Dendritic cell treated with granulocyte-macrophage colony-stimulating factor and Interleukin-4, amounts not matched to agents 40 ng/mL and 50 ng/mL, for 4 days (primary cell): ENCODE data around the gene NEFH.

ENCODE experiments used
- H3K27ac Mint-ChIP-seq: one replicate; pipeline ENCODE4 v1.8.0; 2022; ENCODE audit warnings: mild to moderate bottlenecking, mixed read lengths
- H3K27me3 Mint-ChIP-seq: one replicate; pipeline ENCODE4 v1.8.0; 2022; ENCODE audit warnings: mild to moderate bottlenecking, mixed read lengths
- H3K36me3 Mint-ChIP-seq: one replicate; pipeline ENCODE4 v1.8.0; 2022; ENCODE audit warnings: low read depth, mixed read lengths
- H3K4me1 Mint-ChIP-seq: one replicate; pipeline ENCODE4 v1.8.0; 2022; ENCODE audit warnings: low read depth, mixed read lengths
- H3K4me3 Mint-ChIP-seq: one replicate; pipeline ENCODE4 v1.8.0; 2022; ENCODE audit warnings: mild to moderate bottlenecking, moderate library complexity, mixed read lengths
- H3K9me3 Mint-ChIP-seq: one replicate; pipeline ENCODE4 v1.8.0; 2022; ENCODE audit warnings: mixed read lengths
- intact Hi-C: fragments of 100-400 bp; cut with micrococcal nuclease; formaldehyde crosslinking; loops from one replicate; pipeline ENCODE4 v1.15.0; 2022

The NEFH gene

GRCh38 chr22:29450222-29450621 lies 29.8 kb upstream of the NEFH start:
- intact Hi-C loops = no loop called here
- no peak overlapping the region for H3K4me3 Mint-ChIP-seq

GRCh38 chr22:29451863-29452262 lies 28.2 kb upstream of the NEFH start:
- no peak overlapping the region for H3K4me3 Mint-ChIP-seq
- H3K27ac Mint-ChIP-seq = no peak overlapping the region

More at GRCh38 chr22:29450222-29450621, 29.8 kb upstream of the NEFH start:
- H3K4me1 Mint-ChIP-seq = no peaks in the 10 kb centered on the region
- no peak overlapping the region for H3K27ac Mint-ChIP-seq
- no peaks in the 10 kb centered on the region for H3K27me3 Mint-ChIP-seq
- H3K9me3 Mint-ChIP-seq = no peaks in the 10 kb centered on the region
- H3K36me3 Mint-ChIP-seq = peaks cover 6% of the 10 kb centered on the region

GRCh38 chr22:29454276-29454675 lies 25.7 kb upstream of the NEFH start:
- intact Hi-C loops = no loop called here
- Mint-ChIP-seq H3K27me3 (no peaks in the 10 kb centered on the region), H3K9me3 (no peaks in the 10 kb centered on the region), H3K27ac (no peak overlapping the region), H3K4me1 (no peaks in the 10 kb centered on the region), H3K4me3 (no peak overlapping the region), H3K36me3 (peaks cover 3% of the 10 kb centered on the region)

More at GRCh38 chr22:29451863-29452262, 28.2 kb upstream of the NEFH start:
- H3K36me3 Mint-ChIP-seq = peaks cover 6% of the 10 kb centered on the region
- no peaks in the 10 kb centered on the region for H3K4me1 Mint-ChIP-seq
- H3K27me3 Mint-ChIP-seq = no peaks in the 10 kb centered on the region
- intact Hi-C loops = no loop called here
- no peaks in the 10 kb centered on the region for H3K9me3 Mint-ChIP-seq

GRCh38 chr22:29456211-29456671 lies 23.8 kb upstream of the NEFH start:
- Mint-ChIP-seq H3K27ac (no peak overlapping the region), H3K9me3 (no peaks in the 10 kb centered on the region), H3K4me3 (no peak overlapping the region), H3K27me3 (no peaks in the 10 kb centered on the region), H3K36me3 (no peaks in the 10 kb centered on the region), H3K4me1 (no peaks in the 10 kb centered on the region)
- intact Hi-C loops = no loop called here

- Mint-ChIP-seq H3K9me3 (no peaks in the 10 kb centered on the region), H3K27ac (no peak overlapping the region), H3K4me3 (no peak overlapping the region), H3K4me1 (no peaks in the 10 kb centered on the region), H3K27me3 (no peaks in the 10 kb centered on the region), H3K36me3 (no peaks in the 10 kb centered on the region)
- intact Hi-C loops = no loop called here
Observed at GRCh38 chr22:29457730-29458129, 22.3 kb upstream of the NEFH start.

GRCh38 chr22:29458551-29458950 lies 21.5 kb upstream of the NEFH start:
- intact Hi-C loops = no loop called here
- Mint-ChIP-seq H3K4me1 (no peaks in the 10 kb centered on the region), H3K9me3 (no peaks in the 10 kb centered on the region), H3K27me3 (no peaks in the 10 kb centered on the region), H3K27ac (no peak overlapping the region), H3K36me3 (no peaks in the 10 kb centered on the region), H3K4me3 (no peak overlapping the region)

- Mint-ChIP-seq H3K27ac (no peak overlapping the region), H3K9me3 (no peaks in the 10 kb centered on the region), H3K4me1 (no peaks in the 10 kb centered on the region), H3K4me3 (no peak overlapping the region), H3K27me3 (peaks cover 2% of the 10 kb centered on the region), H3K36me3 (no peaks in the 10 kb centered on the region)
- intact Hi-C loops = no loop called here
Observed at GRCh38 chr22:29459773-29460172, 20.2 kb upstream of the NEFH start.

- Mint-ChIP-seq H3K27ac (no peak overlapping the region), H3K9me3 (no peaks in the 10 kb centered on the region), H3K4me1 (no peaks in the 10 kb centered on the region), H3K27me3 (peaks cover 2% of the 10 kb centered on the region), H3K36me3 (no peaks in the 10 kb centered on the region), H3K4me3 (no peak overlapping the region)
- intact Hi-C loops = no loop called here
Observed at GRCh38 chr22:29461263-29461662, 18.8 kb upstream of the NEFH start.

- intact Hi-C loops = no loop called here
- Mint-ChIP-seq H3K27ac (no peak overlapping the region), H3K4me3 (no peak overlapping the region), H3K36me3 (no peaks in the 10 kb centered on the region), H3K4me1 (no peaks in the 10 kb centered on the region), H3K27me3 (peaks cover 6% of the 10 kb centered on the region), H3K9me3 (no peaks in the 10 kb centered on the region)
Observed at GRCh38 chr22:29463629-29464028, 16.4 kb upstream of the NEFH start.

- Mint-ChIP-seq H3K36me3 (no peaks in the 10 kb centered on the region), H3K27ac (no peak overlapping the region), H3K4me3 (no peak overlapping the region), H3K9me3 (no peaks in the 10 kb centered on the region), H3K4me1 (no peaks in the 10 kb centered on the region), H3K27me3 (peaks cover 11% of the 10 kb centered on the region)
- intact Hi-C loops = no loop called here
Observed at GRCh38 chr22:29464581-29464980, 15.4 kb upstream of the NEFH start.

GRCh38 chr22:29469755-29470154 lies 10.3 kb upstream of the NEFH start:
- Mint-ChIP-seq H3K27ac (no peak overlapping the region), H3K4me3 (peak overlapping the region; percentile 63), H3K36me3 (peaks cover 6% of the 10 kb centered on the region), H3K27me3 (peaks cover 32% of the 10 kb centered on the region), H3K9me3 (no peaks in the 10 kb centered on the region), H3K4me1 (no peaks in the 10 kb centered on the region)
- intact Hi-C loops = no loop called here

GRCh38 chr22:29470159-29470855 lies 9.7 kb upstream of the NEFH start:
- peaks cover 33% of the 10 kb centered on the region for H3K27me3 Mint-ChIP-seq
- no peak overlapping the region for H3K27ac Mint-ChIP-seq
- H3K36me3 Mint-ChIP-seq = peaks cover 6% of the 10 kb centered on the region
- H3K4me1 Mint-ChIP-seq = no peaks in the 10 kb centered on the region
- intact Hi-C loops = no loop called here
- peak overlapping the region; percentile 63 for H3K4me3 Mint-ChIP-seq
- H3K9me3 Mint-ChIP-seq = no peaks in the 10 kb centered on the region

- Mint-ChIP-seq H3K27me3 (peaks cover 53% of the 10 kb centered on the region), H3K27ac (no peak overlapping the region), H3K36me3 (peaks cover 6% of the 10 kb centered on the region), H3K4me3 (no peak overlapping the region), H3K9me3 (no peaks in the 10 kb centered on the region), H3K4me1 (peaks cover 4% of the 10 kb centered on the region)
- intact Hi-C loops = no loop called here
Observed at GRCh38 chr22:29473001-29473400, 7.0 kb upstream of the NEFH start.

GRCh38 chr22:29475550-29475949 lies 4.5 kb upstream of the NEFH start:
- Mint-ChIP-seq H3K4me1 (peaks cover 24% of the 10 kb centered on the region), H3K4me3 (no peak overlapping the region), H3K27me3 (peaks cover 59% of the 10 kb centered on the region), H3K36me3 (no peaks in the 10 kb centered on the region), H3K27ac (no peak overlapping the region), H3K9me3 (no peaks in the 10 kb centered on the region)
- intact Hi-C loops = loop anchor here (5.0 kb wide), 1 partner anchor 88 kb away; the partner anchor contains the start of gene AP1B1

- intact Hi-C loops = loop anchor here (5.0 kb wide), 1 partner anchor 89 kb away; the partner anchor contains the start of gene AP1B1
- no peaks in the 10 kb centered on the region for H3K9me3 Mint-ChIP-seq
- no peak overlapping the region for H3K4me3 Mint-ChIP-seq
- H3K27ac Mint-ChIP-seq = no peak overlapping the region
- H3K27me3 Mint-ChIP-seq = peaks cover 64% of the 10 kb centered on the region
- H3K4me1 Mint-ChIP-seq = peaks cover 26% of the 10 kb centered on the region
- H3K36me3 Mint-ChIP-seq = no peaks in the 10 kb centered on the region
Observed at GRCh38 chr22:29476116-29476515, 3.9 kb upstream of the NEFH start.
